GM21381 (cell line): ENCODE measurements around the gene GLDC.
"Not testable (repeated sequence)": the region's sequence is repeated elsewhere in the genome, so short reads cannot be mapped to it uniquely, and the experiment has no call there.

Experiments used
- ATAC-seq: cut with Tn5 transposase; IDR thresholded peaks from one replicate; pipeline ENCODE4 v1.9.1; 2021; ENCODE audit warnings: mild to moderate bottlenecking, moderate library complexity; ENCODE audit not compliant: unreplicated experiment

The GLDC gene

GRCh38 chr9:6645355-6646292 is at the start of gene GLDC:
Gene GLDC (minus strand): TSS chr9:6645729. CDS start chr9:6645499, 230 bp downstream.
- peak; percentile 88 for ATAC-seq

- ATAC-seq = no peak
Observed at GRCh38 chr9:6692881-6693361, 47.4 kb upstream of the GLDC start.

- no peak for ATAC-seq
Observed at GRCh38 chr9:6692433-6692832, 46.9 kb upstream of the GLDC start.

GRCh38 chr9:6690675-6691070 is 45.1 kb upstream of the GLDC start:
- ATAC-seq = not testable (repeated sequence)

GRCh38 chr9:6689893-6690674 is 44.6 kb upstream of the GLDC start:
- ATAC-seq = no peak

GRCh38 chr9:6687180-6687579 is 41.7 kb upstream of the GLDC start:
- no peak for ATAC-seq

- ATAC-seq = no peak
Observed at GRCh38 chr9:6686396-6686795, 40.9 kb upstream of the GLDC start.

- no peak for ATAC-seq
Observed at GRCh38 chr9:6681957-6682501, 36.5 kb upstream of the GLDC start.

GRCh38 chr9:6681147-6681956 is 35.8 kb upstream of the GLDC start:
- peak; percentile 77 for ATAC-seq

- peak; percentile 31 for ATAC-seq
Observed at GRCh38 chr9:6680797-6681146, 35.2 kb upstream of the GLDC start.

- ATAC-seq = no peak
Observed at GRCh38 chr9:6677803-6678202, 32.3 kb upstream of the GLDC start.

GRCh38 chr9:6676254-6676921 is 30.9 kb upstream of the GLDC start:
- ATAC-seq = no peak

GRCh38 chr9:6675268-6675667 is 29.7 kb upstream of the GLDC start:
- ATAC-seq = no peak

- ATAC-seq = peak; percentile 76
Observed at GRCh38 chr9:6673326-6674025, 27.9 kb upstream of the GLDC start.

- ATAC-seq = no peak
Observed at GRCh38 chr9:6672118-6672517, 26.6 kb upstream of the GLDC start.

GRCh38 chr9:6671416-6671815 is 25.9 kb upstream of the GLDC start:
- ATAC-seq = no peak

- no peak for ATAC-seq
Observed at GRCh38 chr9:6669881-6670280, 24.4 kb upstream of the GLDC start.

- ATAC-seq = no peak
Observed at GRCh38 chr9:6667633-6668280, 22.2 kb upstream of the GLDC start.

- ATAC-seq = no peak
Observed at GRCh38 chr9:6667080-6667479, 21.6 kb upstream of the GLDC start.
